Measurements from ENCODE around the gene SYN1.

The SYN1 gene

GRCh38 chrX:47646636-47647035 lies 27.0 kb upstream of the SYN1 start:
- TF ChIP-seq CTCF (IDR thresholded peaks at IDR 0.05; ENCODE audit: insufficient read depth, missing control alignments): no peak
- DNase-seq (ENCODE audit: insufficient read length, low spot score) (no peak), FAIRE-seq (no peak)

- FAIRE-seq (no peak), DNase-seq (ENCODE audit: insufficient read length, low spot score) (no peak)
- TF ChIP-seq CTCF (IDR thresholded peaks at IDR 0.05; ENCODE audit: insufficient read depth, missing control alignments): no peak
Measured at GRCh38 chrX:47645530-47645929, 25.9 kb upstream of the SYN1 start.

- TF ChIP-seq CTCF (IDR thresholded peaks at IDR 0.05; ENCODE audit: insufficient read depth, missing control alignments): no peak
- DNase-seq (ENCODE audit: insufficient read length, low spot score) (no peak), FAIRE-seq (no peak)
Measured at GRCh38 chrX:47644557-47645091, 25.0 kb upstream of the SYN1 start.

GRCh38 chrX:47643926-47644325 lies 24.3 kb upstream of the SYN1 start:
- DNase-seq (ENCODE audit: insufficient read length, low spot score): no peak
- no peak for FAIRE-seq
- TF ChIP-seq CTCF (IDR thresholded peaks at IDR 0.05; ENCODE audit: insufficient read depth, missing control alignments): peak; percentile 24

- no peak for FAIRE-seq
Measured at GRCh38 chrX:47638816-47639215, 19.2 kb upstream of the SYN1 start.

GRCh38 chrX:47637546-47638195 lies 18.0 kb upstream of the SYN1 start:
- no peak for TF ChIP-seq CTCF (IDR thresholded peaks at IDR 0.05; ENCODE audit: insufficient read depth, missing control alignments)
- no peak for FAIRE-seq
- no peak for DNase-seq (ENCODE audit: insufficient read length, low spot score)

More at GRCh38 chrX:47638816-47639215, 19.2 kb upstream of the SYN1 start:
- TF ChIP-seq CTCF (IDR thresholded peaks at IDR 0.05; ENCODE audit: insufficient read depth, missing control alignments): no peak
- DNase-seq (ENCODE audit: insufficient read length, low spot score): no peak

GRCh38 chrX:47634871-47635575 lies 15.4 kb upstream of the SYN1 start:
- FAIRE-seq (no peak), DNase-seq (ENCODE audit: insufficient read length, low spot score) (no peak)
- TF ChIP-seq CTCF (IDR thresholded peaks at IDR 0.05; ENCODE audit: insufficient read depth, missing control alignments): no peak
